ENCODE data around the gene ATP13A3. TPM values are rescaled to one million over a fixed set of nuclear protein-coding genes. Genes with fewer than 3 reads are reported as not detected.
"Not testable (repeated sequence)": the region's sequence is repeated elsewhere in the genome, so short reads cannot be mapped to it uniquely, and the experiment has no call there.

Gene ATP13A3
- total RNA-seq, 4 donors from 2014 or later = 84.6 to 106 (median 101) TPM

DNA sequence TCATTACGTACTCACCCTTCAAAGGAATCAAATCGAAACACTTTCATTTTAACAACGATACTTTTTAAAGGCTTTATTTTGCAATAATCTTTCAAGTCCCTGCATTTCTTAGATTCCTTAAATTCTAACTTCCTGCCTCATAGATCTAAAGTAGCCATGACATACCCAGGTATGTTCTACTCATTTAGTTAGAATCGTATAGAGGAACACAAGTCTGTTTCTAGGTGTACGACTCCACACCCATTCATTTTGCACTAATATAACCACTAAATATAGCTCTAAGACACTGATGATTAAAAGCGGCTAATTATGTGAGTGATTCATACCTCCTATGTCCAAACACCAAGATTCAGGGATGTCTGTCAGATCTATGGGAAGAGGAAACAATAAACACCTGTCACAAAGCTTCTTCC is 1.3 kb downstream of the ATP13A3 start:
- TF ChIP-seq CTCF (IDR thresholded peaks at IDR 0.05) (no peak), POLR2A (IDR thresholded peaks at IDR 0.05) (no peak)
- H3K9me3 ChIP-seq = no peaks in the 10 kb centered on the region
- WGBS, 2 donors = 34 to 39% methylated on average over 6 of the region's 6 CpGs
- H3K27ac ChIP-seq = peak overlapping the region; percentile 84 to 96 (median 92)
- no peak for DNase-seq (ENCODE audit: low spot score in 2 of 2)
- H3K4me1 ChIP-seq = peaks cover 0 to 64% (median 18%) of the 10 kb centered on the region in 4 donors
- no peaks in the 10 kb centered on the region for H3K36me3 ChIP-seq
- H3K27me3 ChIP-seq = no peaks in the 10 kb centered on the region
- H3K4me3 ChIP-seq = peak overlapping the region; percentile 81 to 93 (median 87)

GRCh38 chr3:194484614-194485013 is 2.2 kb downstream of the ATP13A3 start:
- peak overlapping the region in 2 of 4 donors; percentile 81 to 93 for H3K4me3 ChIP-seq
- 86 to 93% methylated on average over 12 of the region's 12 CpGs for WGBS, 2 donors
- H3K27ac ChIP-seq = peak overlapping the region in 2 of 4 donors; percentile 96
- no peaks in the 10 kb centered on the region for H3K36me3 ChIP-seq
- peaks cover 0 to 68% (median 19%) of the 10 kb centered on the region in 4 donors for H3K4me1 ChIP-seq
- no peak for TF ChIP-seq EP300 (IDR thresholded peaks at IDR 0.05)
- no peak for TF ChIP-seq CTCF (IDR thresholded peaks at IDR 0.05)
- TF ChIP-seq POLR2A (IDR thresholded peaks at IDR 0.05) = no peak
- H3K9me3 ChIP-seq = no peaks in the 10 kb centered on the region
- no peaks in the 10 kb centered on the region for H3K27me3 ChIP-seq
- no peak for DNase-seq (ENCODE audit: low spot score in 2 of 2)

DNA sequence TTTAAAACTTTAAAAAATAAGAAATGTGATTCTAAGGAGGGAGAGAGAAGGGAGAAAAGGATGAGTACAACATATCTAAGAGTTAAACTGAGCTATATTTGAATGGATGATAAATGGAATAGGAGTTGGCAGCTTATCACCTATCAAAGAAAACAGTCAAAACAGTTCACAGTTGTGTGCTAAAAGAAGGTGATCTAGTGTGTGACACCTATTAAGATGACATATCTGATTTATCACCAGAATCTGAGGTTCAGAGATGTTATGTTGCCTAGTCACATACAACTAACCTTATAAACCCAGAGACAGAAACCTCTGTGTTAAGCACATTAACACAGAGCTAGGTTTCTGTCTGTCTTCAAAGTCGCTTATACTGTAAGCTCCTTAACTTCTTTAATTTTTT is 3.0 kb downstream of the ATP13A3 start:
- Histone ChIP-seq H3K4me1 (peaks cover 0 to 62% (median 17%) of the 10 kb centered on the region in 4 donors), H3K27me3 (no peaks in the 10 kb centered on the region)
- 91 to 94% methylated on average over 1 of the region's 1 CpG for WGBS, 2 donors

GRCh38 chr3:194482830-194483229 is 4.0 kb downstream of the ATP13A3 start:
- H3K4me3 ChIP-seq; H3K36me3 ChIP-seq; H3K9me3 ChIP-seq; H3K27me3 ChIP-seq; DNase-seq (ENCODE audit: low spot score in 2 of 2): not testable (repeated sequence)
- peak overlapping the region in 1 of 4 donors; percentile 10 for H3K27ac ChIP-seq
- WGBS, 2 donors = 88 to 92% methylated on average over 13 of the region's 13 CpGs
- peaks cover 0 to 51% (median 16%) of the 10 kb centered on the region in 4 donors for H3K4me1 ChIP-seq

More for the DNA sequence above, 3.0 kb downstream of the ATP13A3 start:
- no peak overlapping the region for H3K27ac ChIP-seq
- no peaks in the 10 kb centered on the region for H3K36me3 ChIP-seq
- H3K9me3 ChIP-seq = no peaks in the 10 kb centered on the region
- DNase-seq (ENCODE audit: low spot score in 2 of 2) = no peak
- no peak for TF ChIP-seq CTCF (IDR thresholded peaks at IDR 0.05)
- TF ChIP-seq POLR2A (IDR thresholded peaks at IDR 0.05) = no peak
- no peak for TF ChIP-seq EP300 (IDR thresholded peaks at IDR 0.05)
- no peak overlapping the region for H3K4me3 ChIP-seq

GRCh38 chr3:194482196-194482593 is 4.6 kb downstream of the ATP13A3 start:
- WGBS, 2 donors = 57 to 60% methylated on average over 1 of the region's 1 CpG
- no peak for DNase-seq (ENCODE audit: low spot score in 2 of 2)
- Histone ChIP-seq H3K27ac (peak overlapping the region in 1 of 4 donors; percentile 10), H3K36me3 (no peaks in the 10 kb centered on the region), H3K27me3 (no peaks in the 10 kb centered on the region), H3K4me3 (no peak overlapping the region), H3K9me3 (no peaks in the 10 kb centered on the region), H3K4me1 (peaks cover 0 to 46% (median 13%) of the 10 kb centered on the region in 4 donors)
- TF ChIP-seq POLR2A (IDR thresholded peaks at IDR 0.05) (no peak), EP300 (IDR thresholded peaks at IDR 0.05) (no peak)

- no peak for TF ChIP-seq POLR2A (IDR thresholded peaks at IDR 0.05)
- TF ChIP-seq EP300 (IDR thresholded peaks at IDR 0.05) = no peak
- TF ChIP-seq CTCF (IDR thresholded peaks at IDR 0.05) = no peak
- DNase-seq (ENCODE audit: low spot score in 2 of 2) = no peak
- H3K4me3 ChIP-seq = no peak overlapping the region
- H3K36me3 ChIP-seq = no peaks in the 10 kb centered on the region
- H3K27me3 ChIP-seq = no peaks in the 10 kb centered on the region
- H3K4me1 ChIP-seq = peaks cover 0 to 50% (median 13%) of the 10 kb centered on the region in 4 donors
- 86 to 88% methylated on average over 5 of the region's 5 CpGs for WGBS, 2 donors
- peak overlapping the region in 2 of 4 donors; percentile 35 to 46 for H3K27ac ChIP-seq
- H3K9me3 ChIP-seq = no peaks in the 10 kb centered on the region
Observed at GRCh38 chr3:194481525-194482195, 5.1 kb downstream of the ATP13A3 start.
